Myocyte (in vitro differentiated cells): Measurements from ENCODE around the gene BAAT. TPM values are rescaled to one million over a fixed set of nuclear protein-coding genes. Genes with fewer than 3 reads are reported as not detected.
"Not testable (repeated sequence)": the region's sequence is repeated elsewhere in the genome, so short reads cannot be mapped to it uniquely, and the experiment has no call there.

Experiments
- DNase-seq: peaks from one replicate; pipeline ENCODE4 v3.0.0-alpha.2; 2012; ENCODE audit warnings: low read depth
- total RNA-seq: library from RNA; depleted of rRNA; stranded (reverse); fragments of >200 nt; gene quantifications from 2 replicates; pipeline ENCODE4 v1.2.3, GENCODE V29; 2014

BAAT gene
- total RNA-seq, 1 donor from 2014 or later = 0.37 TPM

- DNase-seq = no peak
These were observed 19.6 kb downstream of the BAAT start for GRCh38 chr9:101365181-101365580.

DNA sequence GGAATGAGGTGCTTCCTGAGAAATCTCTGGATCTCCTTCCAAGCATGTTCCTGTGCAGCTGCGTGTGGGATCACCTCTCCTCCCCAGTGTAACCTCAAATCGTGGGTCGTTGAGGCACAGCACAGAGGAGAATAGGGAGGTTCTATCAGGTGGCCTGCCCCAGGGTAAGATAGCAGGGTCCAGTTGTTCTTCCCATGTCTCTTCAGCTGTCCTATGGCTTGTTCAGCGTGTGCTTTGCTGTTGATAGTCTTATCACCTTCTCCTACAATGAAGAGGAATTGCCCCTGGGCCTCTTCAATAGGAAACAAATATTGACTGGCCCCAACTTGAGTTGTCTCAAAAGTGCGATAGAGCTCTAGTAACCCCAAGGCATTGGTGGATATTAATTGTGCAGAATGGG is 22.4 kb downstream of the BAAT start:
- DNase-seq = no peak

DNA sequence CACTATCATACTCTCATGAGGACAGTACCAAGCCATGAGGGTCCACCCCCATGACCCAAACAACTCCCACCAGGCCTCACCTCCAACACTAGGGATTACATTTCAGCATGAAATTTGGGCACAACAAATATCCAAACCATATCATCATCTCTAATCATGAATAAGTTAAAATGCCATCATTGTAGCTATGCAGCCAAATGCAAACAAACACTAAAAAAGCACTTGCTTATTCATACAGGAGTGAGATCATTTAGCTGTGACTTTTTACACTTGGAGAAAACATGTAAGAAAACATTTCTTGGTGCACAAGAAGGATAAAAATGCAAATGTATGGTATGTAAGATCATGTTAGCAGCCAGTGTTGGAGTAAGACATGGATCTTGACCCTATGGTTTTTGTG is 24.2 kb downstream of the BAAT start:
- no peak for DNase-seq

DNA sequence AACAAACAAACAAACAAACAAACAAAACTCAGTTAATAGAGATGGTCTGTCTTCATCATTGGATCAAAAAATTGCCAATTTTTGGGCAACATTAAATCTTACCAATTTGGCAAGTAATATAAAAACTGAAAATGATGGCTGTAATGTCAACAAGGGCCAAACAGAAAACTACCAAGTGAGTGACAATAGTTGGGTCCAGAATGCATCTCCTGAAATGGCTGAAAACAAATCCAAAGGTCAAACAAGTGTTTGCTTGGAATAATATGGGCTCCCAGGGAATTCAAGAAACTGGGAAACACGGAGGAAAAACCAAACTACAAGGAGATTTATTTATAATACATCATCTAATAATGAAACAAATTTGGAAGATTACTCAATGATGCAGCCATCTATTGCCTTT is 25.1 kb downstream of the BAAT start:
- no peak for DNase-seq

DNA sequence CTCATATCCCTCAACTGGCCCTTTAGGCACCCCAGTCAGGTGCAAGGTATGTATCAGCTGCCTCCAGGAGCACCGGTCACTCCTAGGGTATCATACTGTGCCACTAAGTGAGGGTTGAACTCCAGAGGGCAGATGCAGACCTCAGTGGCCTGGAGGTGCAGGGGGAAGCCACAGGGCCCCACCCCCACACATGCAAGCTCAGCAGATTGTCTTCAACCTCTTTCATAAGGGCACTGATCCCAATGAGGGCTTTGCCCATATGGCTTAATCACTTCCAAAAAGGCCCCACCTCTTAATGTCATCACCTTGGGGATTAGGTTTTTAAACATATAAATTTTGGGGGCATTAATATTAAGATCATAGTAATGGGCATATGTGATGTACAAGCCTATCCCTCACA is 28.2 kb downstream of the BAAT start:
- no peak for DNase-seq

GRCh38 chr9:101354765-101355708 is 29.8 kb downstream of the BAAT start:
- DNase-seq = no peak

DNA sequence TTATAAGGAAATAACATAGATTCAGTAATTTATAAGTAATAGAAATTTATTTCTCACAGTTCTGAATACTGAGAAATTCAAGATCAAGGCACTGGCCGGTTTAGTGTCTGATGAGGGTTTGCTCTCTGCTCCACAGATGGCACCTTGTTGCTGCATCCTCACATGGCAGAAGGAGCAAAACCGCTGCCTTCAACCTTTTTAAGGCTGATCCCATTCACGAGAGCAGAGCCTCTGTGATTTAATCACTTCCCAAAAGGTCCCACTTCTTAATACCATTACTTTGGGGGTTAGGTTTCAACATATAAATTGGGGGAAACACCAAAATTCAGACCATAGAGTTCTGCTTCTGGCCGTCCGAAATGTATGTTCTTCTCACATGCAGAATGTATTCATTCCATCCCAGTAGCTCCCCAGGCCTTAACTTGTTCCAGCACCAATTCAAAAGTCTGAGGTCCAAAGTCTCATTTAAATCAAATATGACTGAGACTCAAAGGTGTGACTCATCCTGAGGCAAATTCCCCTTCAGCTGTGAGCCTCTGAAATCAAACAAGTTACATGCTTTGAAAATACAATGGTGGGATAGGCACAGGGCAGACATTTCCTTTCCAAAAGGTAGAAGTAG is 30.6 kb downstream of the BAAT start:
- DNase-seq = no peak

GRCh38 chr9:101353683-101354082 is 31.1 kb downstream of the BAAT start:
- no peak for DNase-seq

- DNase-seq = no peak
These were observed 31.8 kb downstream of the BAAT start for GRCh38 chr9:101352892-101353463.

DNA sequence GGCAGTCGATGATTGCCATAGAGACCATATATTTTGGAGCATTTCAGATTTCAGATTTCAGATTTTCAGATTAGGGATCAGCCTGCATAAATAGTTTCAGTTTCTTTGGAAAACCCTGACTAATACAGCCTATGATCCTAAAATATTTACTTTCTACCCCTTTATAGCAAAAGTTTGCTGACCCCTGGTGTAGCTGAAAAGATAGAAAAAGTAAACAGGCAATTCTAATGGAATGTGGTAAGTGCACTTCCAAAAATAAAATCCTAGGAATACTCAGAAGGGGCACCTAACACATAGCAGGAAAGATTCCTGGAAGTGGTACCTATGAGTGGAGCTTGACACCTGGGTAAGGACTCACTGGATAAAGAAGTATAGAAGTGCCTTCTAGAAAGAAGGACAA is 34.5 kb downstream of the BAAT start:
- DNase-seq = no peak

DNA sequence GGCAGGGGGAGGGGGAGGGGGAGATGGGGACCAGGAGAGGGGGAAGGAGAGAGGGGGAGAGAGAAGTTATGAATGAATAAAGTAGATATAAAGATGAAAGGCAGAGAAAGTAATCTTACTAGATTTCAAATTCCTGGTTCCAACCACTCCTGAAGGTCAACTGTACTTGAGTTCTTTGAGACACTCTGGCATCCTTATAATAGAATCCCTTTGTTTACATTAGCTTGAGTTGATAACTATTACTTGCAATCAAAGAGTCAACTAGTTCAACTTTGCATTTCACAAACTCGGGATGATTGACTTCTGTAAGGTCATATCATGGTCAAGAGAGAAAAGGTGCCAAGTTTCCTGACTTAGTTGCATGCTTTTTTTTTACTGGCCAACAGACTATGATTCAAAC is 42.2 kb downstream of the BAAT start:
- no peak for DNase-seq

GRCh38 chr9:101341958-101342357 is 42.8 kb downstream of the BAAT start:
- DNase-seq = no peak

- no peak for DNase-seq
These were observed 47.6 kb downstream of the BAAT start for GRCh38 chr9:101337237-101337636.

DNA sequence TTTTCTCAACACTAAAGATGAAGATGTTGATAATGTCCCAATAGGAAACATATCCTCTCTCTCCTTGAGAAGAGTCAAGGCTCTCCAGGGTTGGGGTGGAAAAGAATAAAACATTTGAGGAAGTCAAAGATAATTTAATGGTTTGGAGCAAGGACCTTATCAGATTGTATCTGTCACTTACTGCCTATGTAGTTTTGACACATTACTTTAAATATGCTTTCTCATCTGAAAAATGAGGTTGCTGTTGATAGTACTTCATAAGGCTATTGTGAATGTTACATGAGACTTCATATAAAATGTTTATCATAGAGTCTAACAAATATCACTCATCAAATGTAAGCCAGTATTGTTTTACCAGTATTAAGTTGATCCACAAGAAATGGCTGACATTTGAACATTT is 48.7 kb downstream of the BAAT start:
- DNase-seq = no peak

DNA sequence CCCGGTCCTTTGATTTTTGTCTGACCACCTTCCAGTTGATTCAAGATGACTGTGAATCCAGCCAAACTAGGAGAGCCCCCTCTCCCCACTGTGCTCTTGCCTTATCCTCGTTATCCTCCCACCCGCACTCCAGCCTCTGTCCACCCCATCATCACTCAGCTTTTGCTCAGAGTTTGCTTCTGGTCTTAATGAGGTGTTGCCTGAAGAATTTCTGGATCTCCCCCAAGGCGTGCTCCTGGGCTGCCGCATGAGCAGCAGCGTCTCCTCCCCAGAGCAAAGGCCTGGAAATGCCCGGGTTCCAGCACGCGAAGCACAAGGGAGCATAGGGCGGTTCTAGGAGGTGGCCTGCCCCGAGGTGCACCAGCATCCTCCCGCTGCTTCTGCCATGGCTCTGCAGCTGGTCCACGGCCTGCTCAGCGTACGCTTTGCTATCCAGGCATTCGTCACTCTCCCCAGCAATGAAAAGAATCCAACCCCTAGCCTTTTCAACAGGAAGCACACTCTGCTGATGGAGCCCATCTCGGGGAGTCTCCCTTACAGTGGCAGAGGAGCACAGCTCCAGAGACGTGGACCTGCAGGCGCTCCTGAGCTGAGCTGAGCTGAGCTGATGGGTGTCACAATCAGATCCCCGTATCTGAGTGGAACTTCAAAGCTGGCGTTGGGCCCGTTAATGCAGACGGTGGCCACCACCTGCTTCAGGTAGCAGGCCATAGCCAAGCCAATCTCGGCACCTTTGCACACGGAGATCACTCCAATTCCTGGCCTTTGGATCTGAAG is 50.7 kb downstream of the BAAT start:
- no peak for DNase-seq

DNA sequence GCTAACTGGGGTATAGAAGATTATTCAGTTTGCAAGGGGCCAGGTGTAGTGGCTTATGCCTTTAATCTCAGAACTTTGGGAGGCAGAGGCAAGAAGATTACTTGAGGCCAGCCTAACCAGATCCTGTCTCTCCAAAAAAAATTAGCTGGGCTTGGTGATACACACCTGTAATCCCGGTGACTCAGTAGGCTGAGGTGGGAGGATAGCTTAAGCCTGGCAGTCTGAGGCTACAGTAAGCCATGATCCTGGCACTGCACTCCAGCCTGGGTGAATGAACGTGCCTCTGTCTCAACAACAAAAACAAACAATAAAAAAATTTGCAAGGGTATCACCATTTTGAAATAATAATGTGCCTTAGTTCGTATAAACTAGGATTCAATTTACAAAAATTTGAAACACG is 51.3 kb downstream of the BAAT start:
- DNase-seq = no peak

- DNase-seq = no peak
These were observed 52.4 kb downstream of the BAAT start for GRCh38 chr9:101332362-101332761.

DNA sequence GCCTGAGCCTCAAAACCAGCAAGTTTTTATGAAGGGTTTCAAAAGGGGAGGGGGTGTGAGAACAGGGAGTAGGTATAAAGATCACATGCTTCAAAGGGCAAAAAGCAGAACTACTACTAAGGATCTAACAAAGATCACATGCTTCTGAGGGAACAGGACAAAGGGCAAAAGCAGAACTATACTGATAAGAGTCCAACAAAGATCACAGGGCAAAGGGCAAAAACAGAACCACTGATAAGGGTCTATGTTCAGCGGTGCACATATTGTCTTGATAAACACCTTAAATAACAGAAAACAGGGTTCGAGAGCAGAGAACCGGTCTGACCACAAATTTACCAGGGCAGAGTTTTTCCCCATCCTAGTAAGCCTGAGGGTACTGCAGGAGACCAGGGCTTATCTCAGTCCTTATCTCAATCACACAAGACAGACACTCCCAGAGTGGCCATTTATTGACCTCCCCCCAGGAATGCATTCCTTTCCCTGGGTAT is 57.3 kb downstream of the BAAT start:
- DNase-seq = not testable (repeated sequence)

DNA sequence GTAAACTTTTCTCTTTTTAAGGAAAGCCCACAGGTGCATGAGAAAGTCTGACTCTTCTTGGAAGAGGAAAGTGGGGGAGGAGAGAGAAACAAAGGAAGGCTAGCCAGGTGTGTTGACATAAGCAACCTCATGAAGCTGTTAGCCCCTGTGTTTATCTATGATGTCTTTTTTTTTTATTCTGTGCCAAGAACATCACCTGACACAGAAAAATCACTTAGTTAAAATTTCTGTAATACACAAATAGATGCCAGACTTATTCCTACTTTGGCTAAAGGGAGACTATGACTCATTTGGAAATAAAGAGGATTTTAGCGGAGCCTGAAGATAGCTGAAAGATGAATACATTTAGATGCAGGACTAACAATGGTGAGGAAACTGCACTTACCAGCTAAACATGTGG is 58.3 kb downstream of the BAAT start:
- DNase-seq = no peak

DNA sequence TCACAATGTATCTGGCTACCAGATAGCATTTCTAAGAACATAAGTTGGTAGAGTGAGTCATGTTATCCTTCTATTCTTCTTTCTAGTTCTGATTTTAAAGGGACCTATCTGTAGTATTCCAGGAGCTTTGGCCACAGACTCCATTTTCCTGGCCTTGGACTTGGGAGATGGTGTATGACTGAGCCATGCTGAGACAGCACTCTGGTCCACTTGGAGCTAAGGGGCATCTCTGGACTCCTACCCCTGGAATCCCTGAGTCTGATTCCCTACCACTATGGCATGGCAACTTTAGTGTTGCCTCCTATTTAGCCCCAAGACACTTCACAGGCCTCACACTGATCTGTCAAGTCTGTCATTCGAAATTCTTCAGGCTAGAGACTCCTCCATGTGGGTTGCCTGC is 58.8 kb downstream of the BAAT start:
- DNase-seq = no peak

DNA sequence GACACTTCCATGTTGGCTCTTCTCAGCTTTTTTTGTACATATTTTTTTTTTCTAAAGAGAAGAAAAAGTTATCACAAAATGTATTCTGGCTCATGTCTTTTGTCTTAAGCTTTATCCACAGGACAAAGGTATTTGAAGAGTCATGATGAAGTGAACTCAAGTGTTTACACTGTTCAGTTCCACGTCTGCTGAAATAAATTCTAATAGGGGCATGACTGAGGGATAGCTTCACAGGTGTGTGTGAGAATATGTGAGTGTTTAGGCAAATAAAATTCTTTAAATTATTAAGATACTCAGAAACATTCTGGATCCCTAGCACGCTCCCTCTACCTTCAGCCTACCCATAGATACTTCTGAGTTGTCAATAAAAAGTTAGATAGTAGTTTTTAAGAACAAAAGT is 59.8 kb downstream of the BAAT start:
- no peak for DNase-seq
